NCI-H446 treated with DMSO at 0.1 percent for 48 hours (cell line): ENCODE data around the gene TXK.
"Not testable (repeated sequence)": the region's sequence is repeated elsewhere in the genome, so short reads cannot be mapped to it uniquely, and the experiment has no call there.

ENCODE experiments used
- DNase-seq: peaks from one replicate; lab custom pipeline; 2025; lab: John Stamatoyannopoulos, UW

Gene TXK

GRCh38 chr4:48134081-48134480 lies at the start of gene TXK:
TSS of gene TXK (minus strand) at chr4:48134250. CDS start at chr4:48134170, 80 bp downstream.
- no peak for DNase-seq

GRCh38 chr4:48180234-48180633 lies 46.2 kb upstream of the TXK start:
- DNase-seq, result no peak

DNA sequence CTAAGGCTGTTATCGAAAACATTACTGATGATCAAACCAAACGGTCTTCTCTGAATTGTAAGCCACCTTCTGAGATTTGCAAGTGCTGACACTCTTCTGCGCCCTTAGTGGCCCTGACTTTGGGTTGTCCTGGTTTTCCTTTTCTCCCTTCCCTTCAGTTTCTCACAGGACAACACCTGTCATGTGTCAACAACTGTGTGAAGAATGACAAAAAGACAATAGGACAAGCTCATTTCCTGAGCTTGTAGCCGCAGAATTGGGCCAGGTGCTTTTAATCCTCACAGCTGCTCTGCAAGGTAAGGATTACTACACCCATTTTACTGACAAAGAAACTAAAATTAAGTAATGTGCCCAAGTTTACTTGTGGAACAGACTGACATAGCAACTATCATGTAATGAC lies 44.9 kb upstream of the TXK start:
- no peak for DNase-seq

DNA sequence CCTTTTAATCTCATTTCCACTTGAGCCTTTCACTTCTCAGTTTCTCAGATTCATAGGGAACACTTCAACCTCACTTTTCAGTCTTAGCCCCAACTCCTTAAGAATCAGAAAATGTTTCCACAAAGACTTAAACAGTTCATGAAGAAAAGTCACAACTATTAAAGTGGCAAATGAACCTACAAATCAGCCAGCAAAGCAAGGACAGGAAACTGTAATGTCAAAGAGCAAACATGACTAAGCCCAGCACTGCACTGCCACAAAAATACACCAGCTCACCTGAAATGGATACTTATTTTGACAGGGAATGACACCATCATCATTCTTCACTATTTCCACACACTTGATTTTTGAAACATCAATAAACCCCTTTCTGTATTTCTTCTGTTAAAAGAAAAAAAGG lies 41.8 kb upstream of the TXK start:
- no peak for DNase-seq

GRCh38 chr4:48175328-48175727 lies 41.3 kb upstream of the TXK start:
- no peak for DNase-seq

GRCh38 chr4:48173056-48173991 lies 39.3 kb upstream of the TXK start:
- DNase-seq, result peak; percentile 66

DNA sequence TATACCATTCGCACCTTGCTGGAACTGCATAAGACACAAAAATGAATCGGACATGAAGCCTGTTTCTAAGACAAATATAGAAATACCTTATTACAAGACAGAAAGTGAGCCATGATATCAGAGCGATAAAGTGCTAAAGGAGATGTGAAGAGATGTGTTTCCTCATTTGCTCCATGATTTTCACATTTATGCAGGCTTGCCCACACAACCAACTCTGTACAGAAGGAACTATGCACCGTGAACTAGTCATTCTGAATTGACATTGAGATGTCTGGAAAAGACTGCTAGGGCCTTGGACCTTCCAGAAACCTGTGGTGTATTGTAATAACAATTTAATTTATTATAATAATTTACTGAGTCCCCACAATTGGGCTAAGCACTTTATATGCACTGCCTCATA lies 38.6 kb upstream of the TXK start:
- DNase-seq, result no peak

DNA sequence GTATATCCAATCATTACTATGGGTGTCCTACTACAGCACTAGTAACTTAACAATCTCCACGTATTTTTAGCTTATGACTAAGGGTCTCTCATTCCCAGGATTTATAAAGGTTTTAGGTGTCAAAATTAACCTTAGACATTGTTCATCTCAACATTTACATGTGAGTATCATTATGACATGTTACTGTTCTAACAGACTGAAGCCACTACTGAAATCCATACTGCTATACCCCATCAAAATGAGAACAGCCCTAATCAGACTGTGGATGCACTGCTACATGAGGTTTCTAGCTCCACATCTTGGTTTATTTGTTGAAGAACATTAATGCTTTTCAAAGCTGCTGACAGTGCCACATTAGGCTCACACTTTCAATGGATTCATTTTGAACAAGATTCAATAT lies 35.6 kb upstream of the TXK start:
- DNase-seq, result no peak

DNA sequence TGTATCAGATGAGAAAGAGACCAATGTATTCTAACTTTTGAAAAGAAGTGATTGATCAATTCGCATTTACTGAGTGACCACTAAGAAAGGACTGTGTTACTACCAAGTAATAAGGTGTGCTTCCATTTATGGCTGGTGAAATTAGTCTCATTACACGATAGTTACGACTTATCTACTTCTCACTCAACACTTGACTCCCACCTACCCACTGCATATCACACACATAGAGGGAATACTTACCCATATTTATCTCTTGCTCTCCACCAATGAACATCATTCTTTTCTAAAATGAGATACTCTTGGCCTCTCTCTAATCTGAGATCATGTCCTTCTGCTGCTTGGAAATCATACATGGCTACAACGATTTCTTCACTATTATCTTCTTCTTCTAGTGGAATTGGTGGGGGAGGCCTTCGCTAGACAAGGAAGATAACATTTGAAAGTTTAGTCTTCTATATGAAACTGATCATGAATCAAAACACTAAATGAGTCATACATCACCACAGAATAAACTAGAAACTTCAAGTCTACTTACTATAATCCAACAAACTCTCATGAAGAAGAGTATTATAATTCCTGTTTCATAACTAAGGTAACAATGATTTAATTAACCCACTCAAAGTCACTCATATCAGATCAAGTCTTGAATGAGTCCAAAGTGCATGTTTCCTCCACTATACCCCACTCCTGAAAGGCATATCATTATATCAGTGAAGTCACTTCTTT lies 33.7 kb upstream of the TXK start:
- no peak for DNase-seq

DNA sequence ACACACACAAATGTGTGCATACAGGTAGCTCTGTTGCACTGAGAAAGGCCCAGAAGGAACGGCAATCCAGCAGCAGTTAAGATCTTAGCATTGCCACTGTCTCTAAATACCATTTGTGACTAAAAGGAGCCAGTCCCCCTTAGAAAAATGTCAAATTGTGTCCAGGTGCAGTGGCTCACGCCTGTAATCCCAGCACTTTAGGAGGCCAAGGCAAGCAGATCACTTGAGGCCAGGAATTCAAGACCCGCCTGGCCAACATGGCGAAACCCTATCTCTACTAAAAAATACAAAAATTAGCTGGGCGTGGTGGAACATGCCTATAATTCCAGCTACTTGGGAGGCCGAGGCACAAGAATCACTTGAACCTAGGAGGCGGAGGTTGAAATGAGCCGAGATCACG lies 30.5 kb upstream of the TXK start:
- not testable (repeated sequence) for DNase-seq

GRCh38 chr4:48163746-48164145 lies 29.7 kb upstream of the TXK start:
- no peak for DNase-seq

DNA sequence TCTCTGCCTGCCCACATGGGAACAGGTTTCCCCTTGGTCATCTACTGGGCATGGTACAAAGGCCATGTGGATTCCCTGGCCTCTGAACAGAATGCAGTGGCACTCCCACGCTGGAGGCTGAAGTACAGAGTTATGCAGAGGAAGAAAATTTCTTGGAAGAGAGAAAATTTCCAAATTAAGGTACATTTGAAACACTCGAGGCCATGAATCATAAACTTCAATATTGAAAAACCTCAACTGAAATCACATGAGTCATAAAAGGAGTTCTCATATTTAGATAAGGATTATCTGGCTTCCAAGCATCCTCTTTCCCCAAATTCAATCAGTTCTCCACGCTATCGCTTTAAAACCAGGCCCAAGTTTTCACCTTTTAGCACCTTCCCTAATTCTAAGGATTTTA lies 28.1 kb upstream of the TXK start:
- DNase-seq, result no peak

- DNase-seq, result no peak
Measured at GRCh38 chr4:48157271-48157670, 23.2 kb upstream of the TXK start.

DNA sequence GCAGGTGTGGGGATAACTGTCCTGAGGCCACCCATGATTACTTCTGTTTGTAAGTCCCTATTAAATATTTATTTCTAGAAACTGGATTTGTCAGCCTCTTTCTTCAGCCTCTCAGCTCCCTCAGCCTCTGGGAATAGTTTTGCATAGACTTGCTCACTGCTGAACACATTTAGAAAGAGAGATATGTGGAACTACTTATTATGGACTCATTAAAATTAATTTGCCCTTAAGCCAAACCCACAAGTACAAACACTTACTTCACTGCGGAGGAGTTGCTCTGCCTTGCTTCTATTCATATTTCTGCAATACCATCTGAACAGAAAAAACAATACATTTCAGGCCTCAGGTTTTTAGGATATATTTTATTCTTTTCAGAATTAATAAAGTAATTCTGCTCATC lies 22.4 kb upstream of the TXK start:
- no peak for DNase-seq

DNA sequence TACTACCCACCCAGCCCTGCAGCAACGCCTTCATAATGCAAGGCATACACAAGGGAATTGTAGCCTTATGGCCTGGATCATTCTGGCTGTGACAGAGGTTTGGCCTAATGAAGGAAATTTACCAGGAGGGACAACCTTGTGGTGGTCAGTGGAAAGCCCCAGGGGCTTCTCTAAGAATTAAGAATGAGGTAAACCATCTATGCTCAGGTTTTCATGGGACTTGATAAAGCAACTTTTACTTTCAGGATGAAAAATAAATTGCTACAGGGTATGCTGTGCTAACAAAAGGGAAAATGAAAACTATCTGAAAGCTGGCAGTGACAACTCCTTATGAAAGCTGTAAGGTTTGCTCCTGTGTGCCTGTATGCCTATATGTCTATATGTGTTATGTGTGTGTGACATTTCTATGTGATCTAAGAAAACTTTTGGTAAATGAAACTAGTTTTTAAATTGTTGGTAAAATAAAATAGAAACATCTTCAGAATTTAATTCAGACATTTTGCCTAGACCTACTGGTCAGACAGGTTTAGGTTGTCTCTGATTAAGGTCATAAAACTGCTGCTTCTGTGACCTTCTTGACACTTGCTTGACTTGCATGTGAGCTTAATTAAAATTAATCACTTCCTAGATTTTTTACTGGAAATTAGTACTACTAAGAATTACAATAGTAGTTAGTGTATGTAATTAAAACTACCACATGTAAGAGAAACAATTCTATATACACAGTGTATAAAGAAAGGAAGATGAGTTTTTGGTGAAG lies 19.9 kb upstream of the TXK start:
- no peak for DNase-seq

GRCh38 chr4:48152259-48152658 lies 18.2 kb upstream of the TXK start:
- DNase-seq, result no peak

DNA sequence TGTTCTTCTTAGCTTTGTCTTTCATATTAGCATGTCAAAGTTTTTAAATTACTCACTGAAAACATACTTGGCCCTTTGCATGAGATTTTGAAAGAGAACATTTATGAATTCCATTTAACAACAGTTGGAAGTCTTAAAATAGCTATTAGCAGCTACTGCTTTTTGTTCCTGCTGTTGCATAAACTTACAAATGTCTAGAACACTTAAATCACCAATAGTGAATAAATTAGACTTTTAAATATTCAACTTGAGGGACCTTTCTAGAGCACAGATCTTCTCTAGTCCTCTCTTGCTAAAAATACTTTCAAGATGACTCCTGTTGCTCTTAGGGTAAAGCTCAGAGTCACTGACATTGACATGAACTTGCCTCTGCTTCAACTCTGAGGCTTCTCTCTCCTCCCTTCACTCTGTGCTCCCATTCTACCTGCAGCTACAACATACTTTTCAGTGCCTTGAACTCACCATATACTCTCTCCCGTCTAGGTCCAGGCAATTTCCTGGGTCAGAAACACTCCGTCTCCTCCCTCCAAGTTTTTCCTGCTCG lies 15.8 kb upstream of the TXK start:
- DNase-seq, result no peak

DNA sequence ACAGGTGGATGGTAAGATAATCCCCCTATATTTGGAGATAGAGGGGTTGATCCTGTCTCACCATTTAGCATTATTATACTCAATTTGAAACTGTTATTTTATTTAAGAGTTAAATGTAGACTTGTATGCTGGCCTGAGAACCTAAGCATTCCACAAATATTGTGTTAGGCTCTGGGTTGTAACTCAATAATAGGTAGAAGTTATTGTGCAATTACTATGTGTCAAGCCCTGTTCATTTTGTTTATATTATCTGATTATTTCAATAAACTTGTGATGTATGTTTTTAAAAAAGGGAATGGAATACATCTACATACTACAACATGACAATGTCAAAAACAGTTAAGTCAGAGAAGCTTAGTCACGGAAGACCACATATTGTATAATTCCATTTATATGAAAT lies 13.6 kb upstream of the TXK start:
- DNase-seq, result no peak

- peak; percentile 6 for DNase-seq
Measured at GRCh38 chr4:48141048-48141447, 7.0 kb upstream of the TXK start.

DNA sequence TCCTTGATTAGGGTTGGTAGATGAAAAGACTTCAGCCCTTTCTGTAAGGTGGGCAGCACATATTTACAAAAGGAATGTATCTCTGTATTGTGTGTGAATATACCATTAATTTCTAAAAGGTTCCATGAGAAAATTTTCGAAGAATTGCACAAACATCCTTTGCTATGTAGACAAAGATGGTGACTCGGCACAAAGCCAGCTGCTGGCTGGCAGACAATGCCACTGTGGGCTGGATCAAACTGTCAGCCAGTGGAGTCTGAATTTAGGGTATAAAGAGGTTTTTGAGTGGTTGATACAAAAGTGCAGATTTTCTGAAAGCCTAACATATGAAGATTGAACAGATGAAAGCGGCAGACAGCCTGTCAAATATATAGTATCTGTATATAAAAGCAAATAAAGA lies 5.6 kb upstream of the TXK start:
- DNase-seq, result no peak

DNA sequence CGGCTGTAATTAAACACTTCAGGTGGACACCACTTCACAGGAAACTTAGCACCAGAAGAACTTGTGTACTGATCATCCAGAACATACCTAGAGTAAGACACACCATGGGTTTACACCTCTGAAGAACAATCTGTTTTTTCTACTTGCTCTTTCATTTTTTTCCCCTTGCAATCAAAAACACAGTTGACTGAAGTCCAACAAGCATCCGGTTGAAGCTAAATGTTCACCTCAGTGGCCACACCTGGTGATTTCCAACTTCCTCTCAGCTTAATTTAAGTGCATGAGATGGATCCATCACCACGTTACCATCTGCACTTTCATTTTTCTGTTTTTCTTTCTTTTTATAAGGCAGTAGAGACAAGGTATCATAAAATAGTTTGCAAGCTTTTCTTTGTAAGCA lies 4.9 kb upstream of the TXK start:
- no peak for DNase-seq

GRCh38 chr4:48138511-48138910 lies 4.5 kb upstream of the TXK start:
- no peak for DNase-seq
